BE2C (cell line): ENCODE data around the gene PTMA.

Experiments used
- DNase-seq: peaks from one replicate; pipeline ENCODE4 v3.0.0-alpha.2; 2020
- H3K27me3 ChIP-seq: fragments of 250-450 bp; sonication (Bioruptor Pico); 2 replicates; pipeline ENCODE4 v1.5.1; 2020; ENCODE audit warnings: mild to moderate bottlenecking
- H3K36me3 ChIP-seq: fragments of 250-450 bp; sonication (Bioruptor Pico); 2 replicates; pipeline ENCODE4 v1.5.1; 2020; ENCODE audit warnings: mild to moderate bottlenecking
- H3K4me1 ChIP-seq: fragments of 250-450 bp; sonication (Bioruptor Pico); 2 replicates; pipeline ENCODE4 v1.5.1; 2020
- H3K4me3 ChIP-seq: 2 replicates; pipeline ENCODE4 v1.5.1; 2011; ENCODE audit warnings: low read depth, low read length
- H3K9me3 ChIP-seq: fragments of 250-450 bp; sonication (Bioruptor Pico); 2 replicates; pipeline ENCODE4 v1.5.1; 2020
- CTCF ChIP-seq: IDR thresholded peaks from 2 replicates; pipeline ENCODE4 v1.5.1; 2012; ENCODE audit warnings: mild to moderate bottlenecking, low read depth, low read length

PTMA gene

DNA sequence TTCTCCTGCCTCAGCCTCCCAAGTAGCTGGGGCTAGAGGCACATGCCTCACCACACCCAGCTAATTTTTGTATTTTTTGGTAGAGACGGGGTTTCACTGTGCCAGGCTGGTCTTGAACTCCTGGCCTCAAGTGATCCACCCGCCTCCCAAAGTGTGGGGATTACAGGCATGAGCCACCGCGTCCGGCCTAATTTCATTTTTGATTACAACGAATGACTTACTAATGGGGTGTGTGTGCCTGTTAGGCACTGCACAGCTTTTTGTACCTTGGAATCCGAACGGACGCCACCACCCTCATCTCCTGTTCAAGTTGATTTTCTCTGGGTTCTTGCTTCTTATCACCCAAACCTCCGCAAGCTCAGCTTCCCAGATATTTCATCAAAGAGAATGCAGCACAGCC lies 17.2 kb downstream of the PTMA start:
- H3K36me3 ChIP-seq: no peaks in the 10 kb centered on the region
- no peak for TF ChIP-seq CTCF
- no peaks in the 10 kb centered on the region for H3K27me3 ChIP-seq
- DNase-seq: no peak
- H3K4me1 ChIP-seq: no peaks in the 10 kb centered on the region
- H3K4me3 ChIP-seq: no peak overlapping the region
- H3K9me3 ChIP-seq: no peaks in the 10 kb centered on the region

- H3K9me3 ChIP-seq: no peaks in the 10 kb centered on the region
- peaks cover under 1% of the 10 kb centered on the region for H3K36me3 ChIP-seq
- no peak for TF ChIP-seq CTCF
- no peaks in the 10 kb centered on the region for H3K4me1 ChIP-seq
- DNase-seq: no peak
- H3K4me3 ChIP-seq: no peak overlapping the region
- no peaks in the 10 kb centered on the region for H3K27me3 ChIP-seq
Measured at GRCh38 chr2:231726276-231726675, 18.0 kb downstream of the PTMA start.

GRCh38 chr2:231727621-231728020 lies 19.3 kb downstream of the PTMA start:
- no peak for DNase-seq
- Histone ChIP-seq H3K4me3 (no peak overlapping the region), H3K36me3 (peaks cover 9% of the 10 kb centered on the region), H3K27me3 (no peaks in the 10 kb centered on the region), H3K9me3 (no peaks in the 10 kb centered on the region), H3K4me1 (no peaks in the 10 kb centered on the region)
- TF ChIP-seq CTCF: no peak

DNA sequence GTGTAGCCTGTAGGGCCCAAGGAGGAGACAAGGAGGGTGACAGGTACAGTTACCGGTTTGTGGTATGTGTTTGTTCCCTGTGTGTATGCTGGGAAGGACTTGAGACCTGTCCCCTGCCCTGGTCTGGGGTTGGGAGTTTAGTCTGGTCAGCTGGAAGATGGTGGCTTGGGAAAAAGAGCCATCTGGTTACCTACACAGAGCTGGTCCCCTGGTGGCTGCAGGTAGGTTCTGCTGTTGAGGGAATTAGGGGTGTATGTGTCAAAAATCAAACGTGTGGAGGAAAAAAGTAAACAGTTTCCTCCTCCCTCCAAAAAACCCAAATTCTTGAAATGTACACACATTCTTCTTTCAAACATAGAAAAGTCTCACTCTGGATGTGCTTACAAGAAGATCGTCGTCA lies 24.3 kb downstream of the PTMA start:
- H3K4me1 ChIP-seq: no peaks in the 10 kb centered on the region
- TF ChIP-seq CTCF: peak; percentile 26
- H3K27me3 ChIP-seq: no peaks in the 10 kb centered on the region
- no peak for DNase-seq
- peaks cover 18% of the 10 kb centered on the region for H3K36me3 ChIP-seq
- no peak overlapping the region for H3K4me3 ChIP-seq
- no peaks in the 10 kb centered on the region for H3K9me3 ChIP-seq

GRCh38 chr2:231737761-231738160 lies 29.4 kb downstream of the PTMA start:
- Histone ChIP-seq H3K27me3 (no peaks in the 10 kb centered on the region), H3K36me3 (peaks cover 8% of the 10 kb centered on the region), H3K9me3 (no peaks in the 10 kb centered on the region), H3K4me3 (no peak overlapping the region), H3K4me1 (no peaks in the 10 kb centered on the region)
- DNase-seq: no peak
- TF ChIP-seq CTCF: no peak

DNA sequence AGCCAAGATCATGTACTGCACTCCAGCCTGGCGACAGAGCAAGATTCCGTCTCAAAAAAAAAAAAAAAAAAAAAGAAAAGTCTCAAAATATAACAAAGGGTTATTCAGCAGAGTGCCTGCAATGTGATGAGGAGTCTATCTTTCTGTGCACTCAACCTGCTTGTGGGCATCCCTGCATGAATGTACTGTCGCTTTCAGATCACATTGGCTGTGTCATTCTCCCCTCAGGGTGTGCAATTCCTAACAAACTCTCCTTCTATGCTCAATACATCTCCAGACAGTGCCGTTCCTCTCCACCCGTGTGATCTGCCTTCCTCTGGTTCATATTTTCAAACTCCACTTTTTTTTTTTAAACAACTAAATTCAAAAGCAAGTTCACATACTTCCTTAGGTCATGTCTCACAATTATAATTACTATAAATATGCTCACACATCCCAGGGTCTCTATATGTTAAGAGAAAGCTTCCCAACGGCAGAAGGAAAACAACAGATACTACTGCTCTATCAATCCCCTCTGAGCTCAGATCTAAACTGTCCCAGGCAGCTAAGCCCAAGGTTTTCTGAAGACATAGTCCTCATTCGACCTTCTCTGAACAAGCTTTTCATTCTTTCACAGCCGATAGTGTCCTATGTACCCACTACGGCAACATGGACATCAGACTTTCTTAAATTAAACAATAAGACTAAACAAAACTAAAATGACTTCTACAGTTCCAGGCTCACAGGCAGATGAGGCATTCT lies 35.2 kb downstream of the PTMA start:
- no peaks in the 10 kb centered on the region for H3K27me3 ChIP-seq
- no peak for DNase-seq
- no peaks in the 10 kb centered on the region for H3K4me1 ChIP-seq
- no peak for TF ChIP-seq CTCF
- H3K9me3 ChIP-seq: no peaks in the 10 kb centered on the region
- no peaks in the 10 kb centered on the region for H3K36me3 ChIP-seq
- no peak overlapping the region for H3K4me3 ChIP-seq
